Measurements from ENCODE around the gene BAIAP2.

Gene BAIAP2

GRCh38 chr17:81123052-81124048, 88.4 kb downstream of the BAIAP2 start:
- no peaks in the 10 kb centered on the region for H3K36me3 ChIP-seq (ENCODE audit: control insufficient read depth in 2 of 2, insufficient read depth in 2 of 2, low read length in 2 of 2)
- H3K9me3 ChIP-seq (ENCODE audit: control insufficient read depth in 2 of 2, low read length in 2 of 2) = no peaks in the 10 kb centered on the region
- H3K27me3 ChIP-seq (ENCODE audit: control insufficient read depth in 1 of 2, insufficient read depth in 2 of 2, low read length in 2 of 2) = no peaks in the 10 kb centered on the region
- no peak overlapping the region for H3K9ac ChIP-seq (ENCODE audit: low read length in 2 of 2)
- H3K4me3 ChIP-seq (ENCODE audit: low read length in 2 of 2) = no peak overlapping the region
- H3K4me1 ChIP-seq (ENCODE audit: control insufficient read depth, insufficient read depth, low read length) = peaks cover 15% of the 10 kb centered on the region
- no peak overlapping the region for H3K27ac ChIP-seq (ENCODE audit: low read length)

GRCh38 chr17:81124377-81124776, 89.4 kb downstream of the BAIAP2 start:
- no peak overlapping the region for H3K9ac ChIP-seq (ENCODE audit: low read length in 2 of 2)
- H3K27me3 ChIP-seq (ENCODE audit: control insufficient read depth in 1 of 2, insufficient read depth in 2 of 2, low read length in 2 of 2) = no peaks in the 10 kb centered on the region
- H3K9me3 ChIP-seq (ENCODE audit: control insufficient read depth in 2 of 2, low read length in 2 of 2) = no peaks in the 10 kb centered on the region
- H3K36me3 ChIP-seq (ENCODE audit: control insufficient read depth in 2 of 2, insufficient read depth in 2 of 2, low read length in 2 of 2) = no peaks in the 10 kb centered on the region
- H3K4me1 ChIP-seq (ENCODE audit: control insufficient read depth, insufficient read depth, low read length) = peaks cover 6% of the 10 kb centered on the region
- H3K4me3 ChIP-seq (ENCODE audit: low read length in 2 of 2) = no peak overlapping the region
- H3K27ac ChIP-seq (ENCODE audit: low read length) = no peak overlapping the region

- Histone ChIP-seq H3K27ac (ENCODE audit: low read length) (no peak overlapping the region), H3K9me3 (ENCODE audit: control insufficient read depth in 2 of 2, low read length in 2 of 2) (no peaks in the 10 kb centered on the region), H3K36me3 (ENCODE audit: control insufficient read depth in 2 of 2, insufficient read depth in 2 of 2, low read length in 2 of 2) (no peaks in the 10 kb centered on the region), H3K4me1 (ENCODE audit: control insufficient read depth, insufficient read depth, low read length) (no peaks in the 10 kb centered on the region), H3K9ac (ENCODE audit: low read length in 2 of 2) (no peak overlapping the region), H3K27me3 (ENCODE audit: control insufficient read depth in 1 of 2, insufficient read depth in 2 of 2, low read length in 2 of 2) (no peaks in the 10 kb centered on the region), H3K4me3 (ENCODE audit: low read length in 2 of 2) (no peak overlapping the region)
Measured at GRCh38 chr17:81125573-81126081, 90.7 kb downstream of the BAIAP2 start.

GRCh38 chr17:81126281-81127132, 91.6 kb downstream of the BAIAP2 start:
- Histone ChIP-seq H3K9me3 (ENCODE audit: control insufficient read depth in 2 of 2, low read length in 2 of 2) (no peaks in the 10 kb centered on the region), H3K4me1 (ENCODE audit: control insufficient read depth, insufficient read depth, low read length) (no peaks in the 10 kb centered on the region), H3K9ac (ENCODE audit: low read length in 2 of 2) (no peak overlapping the region), H3K36me3 (ENCODE audit: control insufficient read depth in 2 of 2, insufficient read depth in 2 of 2, low read length in 2 of 2) (no peaks in the 10 kb centered on the region), H3K27me3 (ENCODE audit: control insufficient read depth in 1 of 2, insufficient read depth in 2 of 2, low read length in 2 of 2) (no peaks in the 10 kb centered on the region), H3K4me3 (ENCODE audit: low read length in 2 of 2) (no peak overlapping the region), H3K27ac (ENCODE audit: low read length) (no peak overlapping the region)

GRCh38 chr17:81127133-81127455, 92.1 kb downstream of the BAIAP2 start:
- H3K27ac ChIP-seq (ENCODE audit: low read length) = no peak overlapping the region
- no peak overlapping the region for H3K9ac ChIP-seq (ENCODE audit: low read length in 2 of 2)
- H3K27me3 ChIP-seq (ENCODE audit: control insufficient read depth in 1 of 2, insufficient read depth in 2 of 2, low read length in 2 of 2) = no peaks in the 10 kb centered on the region
- no peaks in the 10 kb centered on the region for H3K4me1 ChIP-seq (ENCODE audit: control insufficient read depth, insufficient read depth, low read length)
- no peaks in the 10 kb centered on the region for H3K9me3 ChIP-seq (ENCODE audit: control insufficient read depth in 2 of 2, low read length in 2 of 2)
- H3K36me3 ChIP-seq (ENCODE audit: control insufficient read depth in 2 of 2, insufficient read depth in 2 of 2, low read length in 2 of 2) = no peaks in the 10 kb centered on the region
- no peak overlapping the region for H3K4me3 ChIP-seq (ENCODE audit: low read length in 2 of 2)

GRCh38 chr17:81127526-81128177, 92.7 kb downstream of the BAIAP2 start:
- Histone ChIP-seq H3K4me1 (ENCODE audit: control insufficient read depth, insufficient read depth, low read length) (no peaks in the 10 kb centered on the region), H3K27ac (ENCODE audit: low read length) (no peak overlapping the region), H3K36me3 (ENCODE audit: control insufficient read depth in 2 of 2, insufficient read depth in 2 of 2, low read length in 2 of 2) (no peaks in the 10 kb centered on the region), H3K4me3 (ENCODE audit: low read length in 2 of 2) (no peak overlapping the region), H3K27me3 (ENCODE audit: control insufficient read depth in 1 of 2, insufficient read depth in 2 of 2, low read length in 2 of 2) (no peaks in the 10 kb centered on the region), H3K9me3 (ENCODE audit: control insufficient read depth in 2 of 2, low read length in 2 of 2) (no peaks in the 10 kb centered on the region), H3K9ac (ENCODE audit: low read length in 2 of 2) (no peak overlapping the region)

GRCh38 chr17:81128338-81128737, 93.4 kb downstream of the BAIAP2 start:
- Histone ChIP-seq H3K9ac (ENCODE audit: low read length in 2 of 2) (no peak overlapping the region), H3K27ac (ENCODE audit: low read length) (no peak overlapping the region)

GRCh38 chr17:81128774-81129173, 93.8 kb downstream of the BAIAP2 start:
- Histone ChIP-seq H3K36me3 (ENCODE audit: control insufficient read depth in 2 of 2, insufficient read depth in 2 of 2, low read length in 2 of 2) (no peaks in the 10 kb centered on the region), H3K27ac (ENCODE audit: low read length) (no peak overlapping the region), H3K9me3 (ENCODE audit: control insufficient read depth in 2 of 2, low read length in 2 of 2) (no peaks in the 10 kb centered on the region), H3K27me3 (ENCODE audit: control insufficient read depth in 1 of 2, insufficient read depth in 2 of 2, low read length in 2 of 2) (no peaks in the 10 kb centered on the region), H3K4me3 (ENCODE audit: low read length in 2 of 2) (no peak overlapping the region), H3K4me1 (ENCODE audit: control insufficient read depth, insufficient read depth, low read length) (no peaks in the 10 kb centered on the region), H3K9ac (ENCODE audit: low read length in 2 of 2) (no peak overlapping the region)

More at GRCh38 chr17:81128338-81128737, 93.4 kb downstream of the BAIAP2 start:
- H3K27me3 ChIP-seq (ENCODE audit: control insufficient read depth in 1 of 2, insufficient read depth in 2 of 2, low read length in 2 of 2) = no peaks in the 10 kb centered on the region
- no peak overlapping the region for H3K4me3 ChIP-seq (ENCODE audit: low read length in 2 of 2)
- no peaks in the 10 kb centered on the region for H3K4me1 ChIP-seq (ENCODE audit: control insufficient read depth, insufficient read depth, low read length)
- no peaks in the 10 kb centered on the region for H3K36me3 ChIP-seq (ENCODE audit: control insufficient read depth in 2 of 2, insufficient read depth in 2 of 2, low read length in 2 of 2)
- H3K9me3 ChIP-seq (ENCODE audit: control insufficient read depth in 2 of 2, low read length in 2 of 2) = no peaks in the 10 kb centered on the region

- no peaks in the 10 kb centered on the region for H3K27me3 ChIP-seq (ENCODE audit: control insufficient read depth in 1 of 2, insufficient read depth in 2 of 2, low read length in 2 of 2)
- H3K36me3 ChIP-seq (ENCODE audit: control insufficient read depth in 2 of 2, insufficient read depth in 2 of 2, low read length in 2 of 2) = no peaks in the 10 kb centered on the region
- H3K27ac ChIP-seq (ENCODE audit: low read length) = no peak overlapping the region
- H3K9me3 ChIP-seq (ENCODE audit: control insufficient read depth in 2 of 2, low read length in 2 of 2) = no peaks in the 10 kb centered on the region
- no peaks in the 10 kb centered on the region for H3K4me1 ChIP-seq (ENCODE audit: control insufficient read depth, insufficient read depth, low read length)
- no peak overlapping the region for H3K9ac ChIP-seq (ENCODE audit: low read length in 2 of 2)
- no peak overlapping the region for H3K4me3 ChIP-seq (ENCODE audit: low read length in 2 of 2)
Measured at GRCh38 chr17:81129289-81129688, 94.3 kb downstream of the BAIAP2 start.

- no peaks in the 10 kb centered on the region for H3K36me3 ChIP-seq (ENCODE audit: control insufficient read depth in 2 of 2, insufficient read depth in 2 of 2, low read length in 2 of 2)
- H3K27ac ChIP-seq (ENCODE audit: low read length) = no peak overlapping the region
- no peaks in the 10 kb centered on the region for H3K4me1 ChIP-seq (ENCODE audit: control insufficient read depth, insufficient read depth, low read length)
- no peaks in the 10 kb centered on the region for H3K9me3 ChIP-seq (ENCODE audit: control insufficient read depth in 2 of 2, low read length in 2 of 2)
- H3K27me3 ChIP-seq (ENCODE audit: control insufficient read depth in 1 of 2, insufficient read depth in 2 of 2, low read length in 2 of 2) = no peaks in the 10 kb centered on the region
- no peak overlapping the region for H3K9ac ChIP-seq (ENCODE audit: low read length in 2 of 2)
- no peak overlapping the region for H3K4me3 ChIP-seq (ENCODE audit: low read length in 2 of 2)
Measured at GRCh38 chr17:81129711-81130367, 94.9 kb downstream of the BAIAP2 start.
